Stimulated activated CD4-positive, alpha-beta T cell treated with anti-CD3 and anti-CD28 coated beads, Interleukin-1b, Interleukin-23, amount 100 ng/mL, for 24 hours (primary cell): ENCODE data around the gene HOXB4.

Experiments used
- DNase-seq, 4 experiments: peaks; one replicate each; pipeline ENCODE4 v3.0.0-alpha.2; 2020; ENCODE audit warnings: low read depth in 4 of 4, low spot score in 1 of 4

Gene HOXB4

DNA sequence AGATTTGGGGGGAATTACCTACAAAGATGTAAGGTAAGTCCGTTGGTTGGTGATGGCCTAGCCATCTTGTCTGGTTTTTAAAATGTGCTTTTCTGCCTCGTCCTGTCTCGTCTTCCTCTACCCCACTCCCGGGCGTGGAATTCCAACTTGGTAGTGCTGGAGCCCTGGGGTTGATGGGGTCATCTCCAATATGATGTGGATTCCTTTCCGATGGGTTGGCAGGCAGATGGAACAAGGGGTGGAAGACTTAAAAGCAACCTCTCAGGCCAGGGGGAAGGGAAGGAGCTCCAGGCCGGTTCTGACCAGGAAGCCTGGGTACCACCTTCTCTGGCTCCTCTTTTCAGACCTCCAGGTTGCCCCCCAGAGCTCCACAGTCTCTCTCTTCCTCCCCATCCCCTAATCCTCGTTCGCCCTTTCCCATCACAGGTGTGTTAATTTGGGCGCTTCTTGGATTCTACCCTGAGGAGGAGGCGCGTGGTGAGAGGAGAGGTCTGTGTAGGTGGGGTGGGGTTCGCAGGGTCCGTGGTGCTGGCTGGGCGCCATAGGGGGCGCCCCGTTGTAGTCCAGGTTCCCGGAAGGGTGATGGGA, 28.1 kb downstream of the HOXB4 start:
- DNase-seq, result no peak

- no peak for DNase-seq
Measured at GRCh38 chr17:48549281-48549630, 28.9 kb downstream of the HOXB4 start.

DNA sequence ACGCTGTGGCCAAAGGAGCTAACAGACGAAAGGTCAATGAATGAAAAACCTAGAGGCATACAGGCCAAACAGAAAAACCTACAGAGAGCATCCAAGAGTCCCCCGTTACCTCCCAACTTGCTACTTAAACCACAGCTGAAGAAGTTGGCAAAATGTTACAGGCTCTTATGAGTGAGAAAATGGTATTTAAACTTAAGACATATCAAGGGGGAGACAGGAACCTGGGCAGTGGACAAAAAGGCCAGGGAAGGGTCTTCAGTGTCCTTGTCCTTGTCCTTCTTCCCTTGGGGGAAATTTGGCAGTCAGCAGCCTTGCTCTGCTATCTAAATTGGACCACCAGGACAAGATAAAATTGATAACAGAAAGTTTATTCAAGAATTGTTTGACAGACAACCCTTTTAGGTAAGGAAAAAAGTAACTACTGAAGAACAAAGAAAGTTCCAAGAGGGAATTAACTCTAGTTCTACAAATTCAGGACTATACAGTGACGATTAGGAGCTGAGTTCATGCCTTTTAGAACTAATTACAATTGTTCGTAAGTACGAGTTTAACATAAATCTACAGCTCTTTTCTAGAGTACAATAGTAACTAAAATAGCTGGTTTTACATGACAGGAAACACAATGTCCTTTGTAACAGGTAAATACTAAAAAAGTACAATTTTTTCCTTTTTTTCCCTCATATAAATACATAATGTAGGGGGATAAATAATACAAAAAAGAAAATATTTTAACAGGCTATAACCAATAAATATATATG, 29.4 kb downstream of the HOXB4 start:
- no peak for DNase-seq

- peak in 1 of 4 experiments; percentile 12 for DNase-seq
Measured at GRCh38 chr17:48547808-48548522, 30.2 kb downstream of the HOXB4 start.

- no peak for DNase-seq
Measured at GRCh38 chr17:48546924-48547807, 31.0 kb downstream of the HOXB4 start.

GRCh38 chr17:48546137-48546923, 31.8 kb downstream of the HOXB4 start:
- no peak for DNase-seq

DNA sequence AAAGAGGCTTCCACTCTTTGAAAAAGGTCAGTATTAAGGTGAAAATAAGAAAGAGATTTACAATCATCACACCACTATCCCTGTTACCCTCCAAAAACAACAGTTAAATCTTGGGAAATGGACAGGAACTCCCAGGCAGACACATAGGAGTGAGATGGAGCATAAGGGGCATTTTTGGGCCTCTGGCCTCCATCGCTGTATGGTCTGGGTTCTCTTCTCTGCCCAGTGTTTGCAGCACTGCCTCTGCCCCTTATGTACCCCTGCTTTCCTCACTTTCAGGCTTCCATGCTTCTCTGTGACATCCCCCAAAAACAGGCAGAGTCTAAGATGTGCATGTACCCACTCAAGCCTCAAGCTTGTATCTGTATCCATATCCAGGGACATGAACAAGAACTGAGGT, 32.6 kb downstream of the HOXB4 start:
- no peak for DNase-seq

DNA sequence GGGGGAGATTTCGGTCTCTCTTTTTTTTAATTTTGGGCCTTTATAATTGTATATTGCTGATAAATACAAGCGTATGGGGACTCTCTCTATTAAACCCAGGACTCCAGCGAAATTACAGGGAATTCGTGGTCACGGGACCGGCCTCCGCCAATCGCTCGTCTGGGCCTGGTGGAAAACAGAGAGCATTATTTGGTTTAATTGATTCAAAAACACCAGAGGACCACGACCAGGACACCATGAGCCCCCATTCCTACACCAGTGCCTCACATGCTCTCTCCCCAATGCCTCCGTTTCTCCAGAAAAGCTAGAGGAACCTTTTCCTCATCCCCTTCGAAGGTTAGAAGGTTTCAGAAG, 33.2 kb downstream of the HOXB4 start, which contains the start of gene HOXB2:
Gene HOXB2, minus strand, starts transcription at position 88 of the 354 bp plus-strand sequence. CDS start 198 bp downstream, outside the sequence.
- DNase-seq, result no peak

DNA sequence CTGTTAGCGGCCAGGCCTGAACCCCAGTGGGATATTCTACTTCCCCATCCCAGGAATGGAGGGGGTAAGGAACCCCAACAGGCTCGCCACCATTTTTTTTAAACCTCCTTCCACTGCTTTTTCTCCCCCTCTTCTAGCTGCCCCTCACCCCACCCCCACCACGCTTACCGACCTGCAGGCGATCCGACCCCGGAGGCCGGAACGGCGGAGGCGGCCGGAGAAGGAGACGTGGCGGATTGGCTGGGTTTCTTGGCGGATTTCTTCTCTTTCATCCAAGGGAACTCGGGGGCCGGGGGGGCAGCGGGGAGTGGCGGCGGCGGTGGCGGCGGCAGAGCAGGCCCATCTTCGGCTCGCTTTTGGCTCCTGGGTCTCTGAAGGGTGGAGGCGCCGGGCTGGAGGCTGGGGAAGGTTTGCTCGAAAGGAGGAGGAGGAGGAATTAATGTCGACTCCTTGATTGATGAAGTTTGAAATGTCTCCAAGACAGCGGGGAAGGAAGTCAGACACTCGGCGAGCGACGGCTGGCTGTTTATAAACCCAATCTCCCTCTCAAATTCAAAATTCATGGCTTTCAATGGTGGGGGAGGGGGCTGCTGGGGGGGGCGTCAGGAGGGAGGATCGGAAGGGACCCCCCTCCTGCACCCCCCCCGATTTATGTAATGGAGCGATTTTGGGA, 33.7 kb downstream of the HOXB4 start:
- DNase-seq, result no peak

DNA sequence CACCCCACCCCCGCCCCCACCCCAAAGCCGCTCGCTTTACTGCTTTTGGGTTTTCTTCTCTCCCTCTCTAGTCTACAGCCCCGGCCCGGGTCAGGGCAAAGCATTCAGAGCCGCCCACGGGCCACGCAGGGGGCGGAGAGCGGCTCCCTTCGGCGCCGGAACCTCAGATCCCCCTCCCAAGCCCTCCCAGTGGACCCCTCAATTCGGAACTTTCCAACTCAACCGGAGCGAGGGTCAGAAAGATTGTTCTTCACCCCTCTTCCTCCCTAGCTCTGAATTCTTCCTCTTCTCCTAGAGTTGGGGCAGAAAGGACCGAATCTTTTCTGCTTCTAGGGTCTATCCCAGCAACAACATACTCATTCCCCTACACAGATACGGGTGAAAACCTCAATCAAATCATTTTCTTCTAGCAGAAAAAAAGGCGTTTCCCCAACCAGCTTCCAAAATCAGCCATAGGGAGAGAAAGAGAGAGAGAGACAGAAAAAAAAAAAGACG, 34.2 kb downstream of the HOXB4 start:
- DNase-seq, result peak in 1 of 4 experiments; percentile 17

DNA sequence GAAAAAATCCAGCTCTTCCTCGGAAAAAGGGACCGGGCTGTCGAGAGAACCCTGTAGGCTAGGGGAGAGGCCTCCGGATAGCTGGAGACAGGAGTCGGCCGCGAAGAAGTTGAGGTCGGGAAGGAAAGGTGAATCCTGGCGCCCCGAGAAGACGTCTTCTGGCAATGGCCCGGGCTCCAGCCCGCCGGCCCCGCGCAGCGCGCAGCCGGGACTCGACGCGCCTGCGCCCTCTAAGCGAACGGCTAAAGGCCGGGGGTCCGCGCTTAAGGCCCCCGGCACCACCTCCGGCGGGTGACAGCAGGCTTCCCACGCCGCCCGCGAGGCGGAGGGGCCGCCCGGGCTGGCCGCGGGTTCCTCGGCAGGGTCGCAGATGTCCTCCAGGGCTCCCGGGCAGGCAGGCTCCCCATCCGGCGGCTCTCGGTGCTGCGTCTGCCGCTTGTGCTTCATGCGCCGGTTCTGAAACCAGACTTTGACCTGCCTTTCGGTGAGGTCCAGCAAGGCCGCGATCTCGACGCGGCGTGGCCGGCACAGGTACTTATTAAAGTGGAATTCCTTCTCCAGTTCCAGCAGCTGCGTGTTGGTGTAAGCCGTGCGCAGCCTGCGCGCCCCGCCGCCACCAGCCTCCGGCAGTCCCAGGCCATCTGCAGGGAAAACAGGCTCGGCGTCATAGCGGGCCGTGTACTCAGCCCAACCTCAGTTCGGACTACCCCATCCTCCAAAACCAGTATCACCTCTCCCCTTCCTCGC, 34.9 kb downstream of the HOXB4 start:
- peak in 3 of 4 experiments; percentile 26 to 50 (median 38) for DNase-seq

DNA sequence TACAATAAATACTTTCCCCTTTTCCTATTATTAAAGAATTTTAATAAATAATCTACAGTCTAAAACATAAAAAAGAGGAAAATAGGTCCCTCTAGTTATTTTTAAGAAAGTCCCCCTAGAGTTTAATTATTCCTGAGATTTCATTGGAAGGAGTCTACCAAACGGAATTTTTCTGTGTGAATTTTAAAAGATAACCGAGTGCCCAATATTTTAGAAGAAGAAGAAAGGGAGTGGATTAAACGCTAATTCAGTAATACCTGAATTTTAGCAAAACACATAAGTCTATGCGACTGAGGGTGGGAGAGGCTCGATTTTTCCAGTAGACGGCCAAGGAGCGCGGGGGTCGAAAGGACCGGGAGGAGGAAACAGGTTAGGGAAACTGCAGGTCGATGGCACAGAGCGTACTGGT, 35.4 kb downstream of the HOXB4 start:
- no peak for DNase-seq

DNA sequence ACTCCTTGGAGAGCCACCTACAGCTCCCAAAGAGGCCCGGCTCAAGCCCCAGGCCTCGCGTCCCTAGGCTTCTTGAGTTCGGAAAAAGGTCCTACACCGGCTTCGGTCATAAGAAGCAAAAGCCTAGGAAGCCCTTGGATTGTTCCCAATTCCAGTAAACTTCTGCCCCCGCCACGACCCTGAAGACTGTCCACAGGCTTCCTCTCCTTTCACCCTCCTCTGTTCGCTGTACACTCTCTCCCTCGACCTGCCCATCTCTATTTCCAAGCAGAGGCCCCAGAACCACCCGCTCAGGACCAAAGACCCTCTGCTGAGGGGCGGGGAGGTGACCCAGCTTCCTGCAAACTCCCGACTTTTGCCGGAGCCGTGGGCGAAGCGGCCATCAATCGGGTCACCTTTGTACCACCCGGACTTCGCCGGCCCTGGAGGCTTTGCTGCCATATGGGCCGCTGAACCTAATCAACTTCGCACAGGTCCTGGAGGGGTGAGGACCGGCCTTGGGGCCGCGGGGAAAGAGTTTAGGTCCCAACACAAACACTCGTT, 36.0 kb downstream of the HOXB4 start:
- DNase-seq, result peak in 1 of 4 experiments; percentile 7

DNA sequence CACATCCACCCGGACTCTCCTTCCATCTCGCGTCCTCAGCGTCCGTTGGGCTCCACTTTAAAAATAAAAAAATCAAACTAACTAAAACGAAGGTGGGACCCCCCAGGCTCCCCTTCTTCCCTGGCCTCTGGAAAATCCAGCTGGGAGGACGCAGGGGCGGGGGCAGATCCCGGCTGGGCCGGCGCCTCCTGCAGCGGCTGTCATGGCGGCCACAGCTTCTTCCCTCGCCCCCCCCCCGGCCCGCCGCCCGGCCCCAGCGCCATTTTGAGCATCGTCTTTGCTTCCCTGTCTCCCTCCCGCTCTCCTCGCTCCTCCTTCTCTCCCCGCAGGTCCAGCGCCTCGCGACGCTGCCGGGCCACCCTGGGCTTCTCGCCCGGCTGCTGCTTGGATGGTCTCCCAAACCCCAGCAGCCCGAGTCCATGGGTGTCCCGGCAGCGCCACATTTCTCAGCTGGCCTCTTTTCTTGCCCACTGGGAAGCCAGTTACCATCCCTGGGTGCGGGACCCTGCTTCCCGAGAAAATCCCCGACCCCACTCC, 36.5 kb downstream of the HOXB4 start:
- peak in 2 of 4 experiments; percentile 12 to 15 for DNase-seq

DNA sequence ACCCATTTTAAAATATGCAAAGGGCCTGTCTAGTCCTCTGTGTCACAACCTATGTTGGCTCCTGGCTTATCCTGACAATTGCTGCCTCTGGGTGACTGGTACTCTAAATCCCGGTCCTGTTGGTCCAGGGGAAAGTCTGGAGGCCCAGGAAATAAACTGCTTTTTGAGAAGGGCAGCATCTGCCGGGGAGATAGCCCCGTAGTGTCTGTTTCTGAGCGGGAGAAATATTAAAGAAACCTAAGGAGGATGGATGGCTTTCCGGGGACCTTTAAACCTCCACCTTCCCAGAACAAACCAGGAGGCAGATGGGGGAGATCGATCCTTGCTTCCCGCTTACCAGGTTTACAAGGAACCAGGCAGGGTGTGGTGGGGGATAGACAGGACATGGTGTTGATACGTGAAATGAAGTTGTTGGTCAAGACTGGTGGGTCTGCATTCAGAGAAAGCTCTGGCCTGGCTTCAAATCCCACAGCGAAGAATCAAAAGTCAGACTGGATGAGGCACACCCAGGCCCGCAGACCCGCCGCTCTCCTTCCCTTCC, 37.0 kb downstream of the HOXB4 start:
- no peak for DNase-seq

DNA sequence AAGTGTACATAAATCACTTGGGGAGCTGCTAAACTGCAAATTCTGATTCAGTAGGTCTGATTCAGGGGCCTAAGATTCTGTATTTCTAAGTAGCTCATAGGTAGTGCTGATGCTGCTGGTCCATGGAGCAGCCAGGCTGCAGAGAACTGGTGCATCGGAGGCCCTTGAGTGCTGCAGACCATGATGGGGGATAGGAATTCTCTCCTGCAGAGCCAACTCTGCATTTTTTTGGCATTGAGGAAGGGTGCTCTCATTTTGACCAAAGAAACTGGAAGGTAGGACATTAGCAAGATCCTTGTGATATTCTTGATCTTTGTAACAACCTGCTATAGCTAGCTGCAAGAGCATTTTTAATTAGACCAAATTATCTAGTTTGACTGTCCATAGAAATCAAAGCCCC, 37.9 kb downstream of the HOXB4 start:
- no peak for DNase-seq

- DNase-seq, result no peak
Measured at GRCh38 chr17:48539177-48539576, 39.0 kb downstream of the HOXB4 start.

DNA sequence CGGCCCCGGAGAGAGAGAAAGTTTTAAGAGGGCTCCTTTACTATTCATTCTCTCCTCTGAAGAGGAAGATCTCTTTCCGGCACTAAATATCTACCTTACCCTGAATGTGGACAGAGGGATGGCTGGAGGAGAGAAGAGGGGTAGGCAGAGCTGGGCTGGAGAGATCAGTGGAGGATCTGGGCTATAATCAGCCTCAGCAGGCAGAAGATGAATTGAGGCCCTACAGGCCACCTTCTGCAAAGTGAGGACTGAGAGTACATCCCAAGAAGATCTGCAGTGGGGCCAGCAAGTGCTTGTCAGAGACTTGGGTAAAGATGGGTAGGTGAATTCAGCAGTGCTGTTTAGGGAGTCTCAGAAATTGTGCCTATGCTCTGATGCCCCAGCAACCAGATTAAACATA, 40.8 kb downstream of the HOXB4 start:
- no peak for DNase-seq
